ENCODE measurements around the gene RERE.

- TF ChIP-seq POLR2AphosphoS5 (IDR thresholded peaks at IDR 0.05; ENCODE audit: borderline replicate concordance, low read depth, low read length) (no peak), EZH2 (IDR thresholded peaks at IDR 0.05) (no peak)
Measured at GRCh38 chr1:8467308-8467707, 350.1 kb downstream of the RERE start.

Data from SK-N-MC (cell line).